Lower leg skin (tissue), 4 donors: ENCODE data around the gene CNGA1. TPM values are rescaled to one million over a fixed set of nuclear protein-coding genes. Genes with fewer than 3 reads are reported as not detected.
"Not testable (repeated sequence)": the region's sequence is repeated elsewhere in the genome, so short reads cannot be mapped to it uniquely, and the experiment has no call there.

Experiments
- DNase-seq, 2 donors: peaks; one replicate each; pipeline ENCODE4 v3.0.0-alpha.2; 2019; ENCODE audit warnings: low spot score in 2 of 2
- H3K4me3 ChIP-seq: fragments of 200-600 bp; sonication (generic); 2 replicates; pipeline ENCODE4 v1.5.1; 2017; ENCODE audit warnings: mild to moderate bottlenecking, low read depth; ENCODE audit not compliant: poor library complexity, severe bottlenecking
- POLR2A ChIP-seq, 2 donors: fragments of 450-650 bp; IDR thresholded peaks; one replicate each; pipeline ENCODE4 v1.6.1; 2016 to 2017; ENCODE audit warnings: antibody characterized with exemption in 2 of 2, mild to moderate bottlenecking in 1 of 2, moderate library complexity in 1 of 2
- WGBS, 2 donors: methylation state at CpG; one replicate each; pipeline ENCODE4 v1.1.5; 2018; 5-methylcytosine and 5-hydroxymethylcytosine counted together
- intact Hi-C: fragments of 100-400 bp; cut with DNase I; formaldehyde crosslinking; loops from one replicate; pipeline ENCODE4 v1.15.0; 2023; ENCODE audit warnings: low total_unique reads
- total RNA-seq, 4 donors: library from RNA; depleted of rRNA; stranded (reverse); fragments of >200 nt; gene quantifications; one replicate each; pipeline ENCODE4 v1.1.0, GENCODE V29; 2016
- TF ChIP-seq, protein P1 (sequence below), 3 donors: fragments of 450-650 bp; IDR thresholded peaks; one replicate each; pipeline ENCODE4 v1.5.1; 2016; ENCODE audit warnings: antibody characterized with exemption in 3 of 3, mild to moderate bottlenecking in 3 of 3, moderate library complexity in 2 of 3

The CNGA1 gene
- total RNA-seq, 4 donors from 2014 or later: 3.6 to 12.8 (median 8.7) TPM

DNA sequence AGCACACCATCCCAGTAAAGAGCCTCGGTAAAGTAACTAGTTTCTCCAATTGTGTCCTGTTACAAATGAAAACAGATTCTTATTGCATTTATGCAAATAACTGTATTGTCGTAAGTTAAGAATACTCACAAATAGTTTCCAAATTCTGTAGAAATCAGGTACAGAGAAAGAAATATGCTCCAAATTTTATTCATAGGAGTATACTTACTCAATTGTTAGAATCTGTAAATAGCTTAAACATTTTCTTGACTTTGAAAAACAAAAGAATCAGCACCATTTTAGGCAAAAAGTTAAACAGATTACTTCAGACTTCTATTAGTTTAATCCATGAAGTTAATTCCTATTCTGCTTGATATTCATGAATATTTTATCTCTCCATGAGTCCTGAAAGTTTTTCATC lies 10.7 kb downstream of the CNGA1 start:
- intact Hi-C loops: no loop called here
- DNase-seq: no peak
- WGBS, 2 donors: 98% methylated on average over 2 of the region's 2 CpGs
- H3K4me3 ChIP-seq: no peak overlapping the region
- TF ChIP-seq POLR2A (IDR thresholded peaks at IDR 0.05): no peak
- TF ChIP-seq, protein P1, sequence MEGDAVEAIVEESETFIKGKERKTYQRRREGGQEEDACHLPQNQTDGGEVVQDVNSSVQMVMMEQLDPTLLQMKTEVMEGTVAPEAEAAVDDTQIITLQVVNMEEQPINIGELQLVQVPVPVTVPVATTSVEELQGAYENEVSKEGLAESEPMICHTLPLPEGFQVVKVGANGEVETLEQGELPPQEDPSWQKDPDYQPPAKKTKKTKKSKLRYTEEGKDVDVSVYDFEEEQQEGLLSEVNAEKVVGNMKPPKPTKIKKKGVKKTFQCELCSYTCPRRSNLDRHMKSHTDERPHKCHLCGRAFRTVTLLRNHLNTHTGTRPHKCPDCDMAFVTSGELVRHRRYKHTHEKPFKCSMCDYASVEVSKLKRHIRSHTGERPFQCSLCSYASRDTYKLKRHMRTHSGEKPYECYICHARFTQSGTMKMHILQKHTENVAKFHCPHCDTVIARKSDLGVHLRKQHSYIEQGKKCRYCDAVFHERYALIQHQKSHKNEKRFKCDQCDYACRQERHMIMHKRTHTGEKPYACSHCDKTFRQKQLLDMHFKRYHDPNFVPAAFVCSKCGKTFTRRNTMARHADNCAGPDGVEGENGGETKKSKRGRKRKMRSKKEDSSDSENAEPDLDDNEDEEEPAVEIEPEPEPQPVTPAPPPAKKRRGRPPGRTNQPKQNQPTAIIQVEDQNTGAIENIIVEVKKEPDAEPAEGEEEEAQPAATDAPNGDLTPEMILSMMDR (IDR thresholded peaks at IDR 0.05): no peak

DNA sequence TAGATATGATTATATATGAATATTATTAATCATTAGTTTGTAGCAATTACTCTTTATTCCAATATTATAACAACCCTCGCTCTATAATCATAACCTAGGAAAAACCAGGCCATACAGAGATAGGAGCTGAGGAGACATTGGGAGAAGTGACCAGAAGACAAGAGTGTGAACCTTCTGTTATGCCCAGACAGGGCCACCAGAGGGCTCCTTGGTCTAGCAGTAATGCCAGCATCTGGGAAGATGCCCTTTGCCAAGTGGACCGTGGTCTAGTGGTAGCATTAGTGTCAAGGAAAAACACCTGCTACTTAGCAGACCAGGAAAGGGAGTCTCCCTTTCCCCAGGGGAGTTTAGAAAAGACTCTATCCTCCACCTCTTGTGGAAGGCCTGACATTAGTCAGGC lies 12.9 kb downstream of the CNGA1 start:
- intact Hi-C loops, H3K4me3 ChIP-seq, DNase-seq: not testable (repeated sequence)
- WGBS, 2 donors: 65 to 75% methylated on average over 2 of the region's 2 CpGs

DNA sequence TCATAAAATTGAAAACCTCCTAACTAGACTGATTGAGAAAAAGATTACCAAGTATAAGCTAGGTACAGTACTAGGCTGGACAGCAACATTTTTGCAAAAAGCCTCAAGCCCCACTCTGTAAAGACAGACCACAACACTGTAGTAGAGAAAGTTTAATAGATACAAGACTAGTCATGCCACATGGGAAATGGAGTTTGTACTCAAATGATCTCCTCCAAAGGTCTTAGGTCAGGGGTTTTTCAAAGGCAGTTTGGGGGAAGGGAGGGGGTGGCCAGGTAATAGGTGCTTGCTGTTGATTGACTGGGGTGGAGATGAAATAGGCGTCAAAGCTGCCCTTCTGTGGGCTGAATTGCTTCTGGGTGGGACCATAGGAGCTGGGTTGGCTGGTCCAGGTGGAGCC lies 14.2 kb downstream of the CNGA1 start:
- no peak overlapping the region for H3K4me3 ChIP-seq
- no peak for TF ChIP-seq POLR2A (IDR thresholded peaks at IDR 0.05)
- TF ChIP-seq, protein P1 (IDR thresholded peaks at IDR 0.05): no peak
- intact Hi-C loops: no loop called here
- WGBS, 2 donors: 82 to 96% methylated on average over 1 of the region's 1 CpG
- DNase-seq: no peak

DNA sequence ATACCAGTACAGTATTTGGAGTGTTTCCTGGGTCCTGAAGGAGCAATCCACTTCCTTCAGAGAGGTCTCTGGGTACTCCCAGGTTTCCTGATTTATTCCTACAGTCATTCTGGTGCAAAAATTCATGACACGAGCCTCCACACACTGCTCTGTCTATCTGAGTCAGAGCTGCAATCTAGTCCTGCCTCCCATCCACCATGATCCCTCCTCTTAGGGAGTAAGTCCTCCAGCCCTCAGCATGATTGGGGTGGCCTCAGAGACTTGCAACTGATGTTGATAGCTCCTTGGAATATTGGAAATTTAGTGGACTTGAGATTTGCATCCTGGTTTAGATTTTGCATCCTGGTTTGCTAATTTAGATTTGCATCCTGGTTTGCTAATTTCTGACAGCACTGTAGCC lies 20.5 kb downstream of the CNGA1 start:
- no peak for DNase-seq
- intact Hi-C loops: no loop called here
- H3K4me3 ChIP-seq: no peak overlapping the region
- TF ChIP-seq, protein P1 (IDR thresholded peaks at IDR 0.05): no peak
- no peak for TF ChIP-seq POLR2A (IDR thresholded peaks at IDR 0.05)
- WGBS, 2 donors: 86 to 93% methylated on average over 1 of the region's 1 CpG

DNA sequence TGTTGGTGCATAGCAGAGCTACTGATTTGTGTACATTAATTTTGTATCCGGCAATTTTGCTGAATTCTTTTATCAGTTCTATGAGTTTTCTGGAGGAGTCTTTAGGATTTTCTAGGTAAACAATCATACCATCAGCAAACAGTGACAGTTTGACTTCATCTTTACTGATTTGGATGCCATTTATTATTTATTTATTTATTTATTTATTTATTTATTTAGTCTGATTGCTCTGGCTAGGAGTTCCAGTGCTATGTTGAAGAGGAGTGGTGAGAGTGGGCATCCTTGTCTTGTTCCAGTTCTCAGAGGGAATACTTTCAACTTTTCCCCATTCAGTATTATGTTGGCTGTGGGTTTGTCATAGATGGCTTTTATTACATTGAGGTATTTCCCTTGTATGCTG lies 24.0 kb downstream of the CNGA1 start:
- DNase-seq, intact Hi-C loops, H3K4me3 ChIP-seq: not testable (repeated sequence)
- WGBS, 2 donors: 94 to 98% methylated on average over 1 of the region's 1 CpG

DNA sequence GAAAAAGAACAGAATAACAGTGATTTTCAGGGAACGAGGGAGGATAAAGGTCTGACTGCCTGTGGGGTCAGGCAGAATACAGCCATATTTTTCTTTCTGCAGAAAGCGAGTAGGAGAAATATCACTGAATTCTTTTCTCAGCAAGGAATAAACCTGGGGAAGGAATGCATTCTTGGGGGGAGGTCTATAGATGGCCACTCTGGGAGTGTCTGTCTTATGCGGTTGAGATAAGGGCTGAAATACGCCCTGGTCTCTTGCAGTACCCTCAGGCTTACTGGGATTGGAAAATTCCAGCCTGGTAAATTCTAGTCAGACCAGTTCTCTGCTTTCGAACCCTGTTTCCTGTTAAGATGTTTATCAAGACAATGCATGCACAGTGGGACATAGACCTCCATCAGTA lies 26.3 kb downstream of the CNGA1 start:
- intact Hi-C loops: no loop called here
- no peak for DNase-seq
- H3K4me3 ChIP-seq: no peak overlapping the region
- 83 to 89% methylated on average over 5 of the region's 5 CpGs for WGBS, 2 donors
- no peak for TF ChIP-seq POLR2A (IDR thresholded peaks at IDR 0.05)
- TF ChIP-seq, protein P1 (IDR thresholded peaks at IDR 0.05): no peak

DNA sequence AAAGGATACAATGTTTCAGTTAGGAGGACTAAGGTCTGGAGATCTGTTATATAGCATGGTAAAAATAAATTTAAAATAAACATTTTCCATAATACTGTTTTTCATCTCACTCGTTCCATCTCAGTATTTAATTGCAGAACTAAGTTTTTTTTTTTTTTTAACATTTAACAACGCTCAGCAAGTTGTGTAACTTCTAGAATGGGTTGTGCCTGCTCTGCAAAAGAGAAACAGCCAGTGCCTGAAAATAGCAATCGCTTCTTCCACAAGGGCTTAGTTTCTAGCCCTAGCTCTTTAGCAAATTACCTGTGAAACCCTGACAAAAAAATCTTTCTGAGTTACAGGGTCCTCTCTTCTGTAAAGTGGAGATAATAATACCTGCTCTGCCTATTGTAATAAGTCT lies 41.9 kb downstream of the CNGA1 start:
- TF ChIP-seq, protein P1 (IDR thresholded peaks at IDR 0.05): no peak
- TF ChIP-seq POLR2A (IDR thresholded peaks at IDR 0.05): no peak
- WGBS, 2 donors: 69 to 77% methylated on average over 3 of the region's 3 CpGs
- no peak overlapping the region for H3K4me3 ChIP-seq
- intact Hi-C loops: no loop called here
- no peak for DNase-seq
